SK-N-MC (cell line): ENCODE data around the gene METTL27.
"Not testable (repeated sequence)": the region's sequence is repeated elsewhere in the genome, so short reads cannot be mapped to it uniquely, and the experiment has no call there.

Experiments
- DNase-seq: peaks from one replicate; pipeline ENCODE4 v3.0.0-alpha.2; 2011; ENCODE audit warnings: low read depth, low spot score
- H3K27ac ChIP-seq: fragments of 200-600 bp; sonication (generic); 2 replicates; pipeline ENCODE4 v1.5.1; 2016; ENCODE audit warnings: mixed run types
- H3K36me3 ChIP-seq: fragments of 200-600 bp; sonication (generic); 2 replicates; pipeline ENCODE4 v1.6.1; 2017; ENCODE audit warnings: antibody characterized with exemption, low read length, mixed read lengths; ENCODE audit not compliant: insufficient read depth
- H3K4me3 ChIP-seq: fragments of 200-600 bp; sonication (generic); 2 replicates; pipeline ENCODE4 v1.5.1; 2016
- H3K9ac ChIP-seq: fragments of 200-600 bp; sonication (generic); 2 replicates; pipeline ENCODE4 v1.8.0; 2017; ENCODE audit warnings: mixed run types, mixed read lengths; ENCODE audit not compliant: insufficient read length
- H3K9me3 ChIP-seq: fragments of 200-600 bp; sonication (generic); 2 replicates; pipeline ENCODE4 v1.6.1; 2017; ENCODE audit warnings: low read depth, mild to moderate bottlenecking, antibody characterized with exemption, low read length, moderate library complexity, mixed read lengths
- EZH2 ChIP-seq: fragments of 200-600 bp; sonication (generic); IDR thresholded peaks from one replicate; pipeline ENCODE4 v1.6.1; 2017; ENCODE audit warnings: antibody characterized with exemption
- FOXP2 ChIP-seq: optimal IDR thresholded peaks from 2 replicates; pipeline ENCODE3; 2011; ENCODE audit warnings: mild to moderate bottlenecking, moderate library complexity; ENCODE audit not compliant: insufficient read depth; ENCODE audit errors: extremely low read length, control extremely low read depth
- POLR2AphosphoS5 ChIP-seq: IDR thresholded peaks from 2 replicates; pipeline ENCODE4 v1.6.1; 2012; ENCODE audit warnings: mild to moderate bottlenecking, low read depth, low read length, borderline replicate concordance

Gene METTL27

GRCh38 chr7:73789051-73789450 is 53.3 kb downstream of the METTL27 start:
- Histone ChIP-seq H3K36me3 (no peaks in the 10 kb centered on the region), H3K9ac (no peak overlapping the region), H3K9me3 (no peaks in the 10 kb centered on the region), H3K27ac (no peak overlapping the region), H3K4me3 (no peak overlapping the region)
- no peak for DNase-seq
- TF ChIP-seq EZH2 = no peak
- TF ChIP-seq FOXP2 = no peak
- TF ChIP-seq POLR2AphosphoS5 = no peak

- not testable (repeated sequence) for H3K4me3 ChIP-seq, H3K9me3 ChIP-seq, H3K36me3 ChIP-seq
Observed at GRCh38 chr7:73787786-73788048, 54.6 kb downstream of the METTL27 start.

GRCh38 chr7:73786588-73786987 is 55.7 kb downstream of the METTL27 start:
- no peaks in the 10 kb centered on the region for H3K36me3 ChIP-seq
- TF ChIP-seq FOXP2 (no peak), EZH2 (no peak), POLR2AphosphoS5 (no peak)
- no peaks in the 10 kb centered on the region for H3K9me3 ChIP-seq
- no peak for DNase-seq
- H3K27ac ChIP-seq = no peak overlapping the region
- H3K4me3 ChIP-seq = no peak overlapping the region
- H3K9ac ChIP-seq = no peak overlapping the region

More at GRCh38 chr7:73787786-73788048, 54.6 kb downstream of the METTL27 start:
- DNase-seq, H3K9ac ChIP-seq, H3K27ac ChIP-seq: not testable (repeated sequence)
